GM23248 (cell line): ENCODE results near the gene FGF6.

Experiments
- EZH2 ChIP-seq: fragments of 200-600 bp; sonication (generic); IDR thresholded peaks from 2 replicates; pipeline ENCODE4 v1.6.1; 2018; ENCODE audit warnings: antibody characterized with exemption, mild to moderate bottlenecking; ENCODE audit not compliant: insufficient read depth, poor library complexity, severe bottlenecking
- EZH2phosphoT487 ChIP-seq: fragments of 200-600 bp; sonication (generic); IDR thresholded peaks from 2 replicates; pipeline ENCODE4 v1.6.1; 2018; ENCODE audit warnings: antibody characterized with exemption, moderate library complexity, mild to moderate bottlenecking, low read depth; ENCODE audit not compliant: insufficient read depth

GRCh38 chr12:4486049-4486699, 40.6 kb upstream of the FGF6 start:
- TF ChIP-seq EZH2phosphoT487: no peak
- TF ChIP-seq EZH2: no peak
